DND-41 (cell line): Measurements from ENCODE around the gene APEH.

Experiments used
- ATAC-seq: fragments of 200-7000 bp; cut with Tn5 transposase; 3 replicates; pipeline ENCODE4 v1.9.1; 2021; ENCODE audit warnings: low read depth; ENCODE audit not compliant: insufficient read depth
- DNase-seq: peaks from one replicate; pipeline ENCODE4 v3.0.0-alpha.2; 2020
- H2AFZ ChIP-seq: 2 replicates; pipeline ENCODE4 v1.6.0; 2012; ENCODE audit warnings: low read depth, low read length
- H3K27ac ChIP-seq: 2 replicates; pipeline ENCODE4 v1.5.1; 2012; ENCODE audit warnings: low read length, inconsistent platforms
- H3K27me3 ChIP-seq: fragments of 200-600 bp; sonication (generic); 2 replicates; pipeline ENCODE4 v1.6.0; 2012; ENCODE audit warnings: low read length, mild to moderate bottlenecking, inconsistent platforms; ENCODE audit not compliant: insufficient read depth, poor library complexity
- H3K36me3 ChIP-seq: 2 replicates; pipeline ENCODE4 v1.5.1; 2012; ENCODE audit warnings: low read length, inconsistent platforms; ENCODE audit not compliant: insufficient read depth
- H3K4me1 ChIP-seq: 2 replicates; pipeline ENCODE4 v1.5.1; 2012; ENCODE audit warnings: mild to moderate bottlenecking, low read length; ENCODE audit not compliant: insufficient read depth
- H3K4me2 ChIP-seq: 2 replicates; pipeline ENCODE4 v1.6.0; 2012; ENCODE audit warnings: mild to moderate bottlenecking, moderate library complexity, low read length, inconsistent platforms; ENCODE audit not compliant: insufficient read depth
- H3K4me3 ChIP-seq, 2 experiments: fragments of 200-600 bp in 1 of 2; shearing (Covaris generic) in 1 of 2; 2 replicates each; pipeline ENCODE4 v1.5.1; 2012 to 2016; ENCODE audit warnings: inconsistent platforms in 2 of 2, low read length in 2 of 2, mild to moderate bottlenecking in 2 of 2, low read depth in 1 of 2, moderate library complexity in 1 of 2
- H3K79me2 ChIP-seq: 2 replicates; pipeline ENCODE4 v1.6.0; 2012; ENCODE audit warnings: low read length, inconsistent platforms; ENCODE audit not compliant: insufficient read depth
- H3K9ac ChIP-seq: 2 replicates; pipeline ENCODE4 v1.6.0; 2012; ENCODE audit warnings: low read depth, mild to moderate bottlenecking, inconsistent platforms, low read length, moderate library complexity
- H3K9me3 ChIP-seq: 2 replicates; pipeline ENCODE4 v1.5.1; 2012; ENCODE audit warnings: low read length, moderate library complexity, mild to moderate bottlenecking, inconsistent platforms; ENCODE audit not compliant: insufficient read depth, severe bottlenecking
- H4K20me1 ChIP-seq: 2 replicates; pipeline ENCODE4 v1.6.0; 2012; ENCODE audit warnings: low read length; ENCODE audit not compliant: insufficient read depth
- CTCF ChIP-seq: IDR thresholded peaks from 2 replicates; pipeline ENCODE4 v1.5.1; 2012; ENCODE audit warnings: borderline replicate concordance, low read length, moderate library complexity, mild to moderate bottlenecking; ENCODE audit not compliant: poor library complexity, severe bottlenecking; ENCODE audit errors: extremely low read depth
- EZH2 ChIP-seq: IDR thresholded peaks from 3 replicates; pipeline ENCODE4 v1.6.1; 2012; ENCODE audit warnings: borderline replicate concordance, low read depth, mild to moderate bottlenecking, moderate library complexity, low read length, inconsistent platforms; ENCODE audit not compliant: severe bottlenecking

APEH gene

GRCh38 chr3:49673715-49674496 is at the start of gene APEH:
TSS of gene APEH (plus strand) at chr3:49674351. CDS start at chr3:49674402, 51 bp downstream.
- Histone ChIP-seq H3K4me1 (peaks cover 34% of the 10 kb centered on the region), H2AFZ (peak within 1 kb of the TSS; percentile 83), H3K27ac (peak within 1 kb of the TSS; percentile 87), H3K9ac (peak within 1 kb of the TSS; percentile 92), H3K27me3 (no peaks in the 10 kb centered on the region), H3K9me3 (no peaks in the 10 kb centered on the region), H4K20me1 (peaks cover 16% of the 10 kb centered on the region; the same call in 1 of the 2 replicates), H3K36me3 (peaks cover 39% of the 10 kb centered on the region), H3K4me3 (peak within 1 kb of the TSS; percentile 72 to 97; a peak in 3 of 4 replicates), H3K79me2 (peaks cover 28% of the 10 kb centered on the region), H3K4me2 (peak within 1 kb of the TSS; percentile 99)
- ATAC-seq (peak; percentile 86), DNase-seq (peak; percentile 99)
- no peak for TF ChIP-seq EZH2
- TF ChIP-seq CTCF: no peak

DNA sequence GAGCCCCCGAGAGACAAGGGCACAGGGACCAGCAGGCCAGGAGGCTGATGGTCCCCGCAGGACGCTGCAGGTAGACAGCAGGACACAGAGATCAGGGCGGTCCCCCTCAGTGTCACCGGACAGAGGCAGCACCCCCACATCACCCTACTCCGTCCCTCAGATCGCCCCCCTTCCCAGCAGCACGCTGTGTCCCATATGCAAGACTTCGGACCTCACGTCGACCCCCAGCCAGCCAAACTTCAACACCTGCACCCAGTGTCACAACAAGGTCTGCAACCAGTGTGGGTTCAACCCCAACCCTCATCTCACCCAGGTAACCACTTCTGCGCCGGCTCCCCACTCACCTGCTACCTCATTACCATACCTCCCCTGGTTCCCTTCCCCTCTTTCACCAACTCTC is 49.1 kb upstream of the APEH start:
- no peak for TF ChIP-seq EZH2
- Histone ChIP-seq H3K4me3 (no peak overlapping the region), H4K20me1 (no peaks in the 10 kb centered on the region), H3K79me2 (no peaks in the 10 kb centered on the region), H3K9me3 (no peaks in the 10 kb centered on the region), H3K27ac (no peak overlapping the region), H2AFZ (no peak overlapping the region), H3K36me3 (no peaks in the 10 kb centered on the region), H3K4me1 (no peaks in the 10 kb centered on the region), H3K4me2 (no peak overlapping the region), H3K9ac (no peak overlapping the region), H3K27me3 (no peaks in the 10 kb centered on the region)
- no peak for ATAC-seq
- DNase-seq: no peak

- Histone ChIP-seq H2AFZ (no peak overlapping the region), H3K36me3 (no peaks in the 10 kb centered on the region)
- TF ChIP-seq EZH2: no peak
- TF ChIP-seq CTCF: no peak
Observed at GRCh38 chr3:49626101-49626581, 48.0 kb upstream of the APEH start.

DNA sequence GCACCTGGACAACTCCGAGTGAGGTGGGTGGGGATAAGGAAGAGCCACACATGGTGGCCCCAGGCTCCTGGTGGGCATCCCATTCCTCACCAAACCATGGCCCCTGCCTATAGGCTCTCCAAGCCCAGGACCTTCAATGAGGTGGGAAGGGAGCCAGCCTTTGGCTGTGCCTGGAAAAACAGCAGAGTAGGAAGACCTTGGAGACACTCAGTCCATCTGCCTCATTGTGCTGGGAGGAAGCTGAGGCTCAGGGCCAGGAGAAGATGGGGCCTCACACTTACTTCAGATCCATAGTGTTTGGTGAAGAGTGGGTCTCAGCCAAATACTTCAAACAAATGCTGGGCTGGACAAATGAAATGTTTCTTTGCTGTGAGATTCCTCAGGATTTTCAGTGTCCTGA is 47.4 kb upstream of the APEH start:
- H3K79me2 ChIP-seq: no peaks in the 10 kb centered on the region

More at GRCh38 chr3:49626101-49626581, 48.0 kb upstream of the APEH start:
- ATAC-seq: no peak
- Histone ChIP-seq H3K9ac (no peak overlapping the region), H3K4me1 (no peaks in the 10 kb centered on the region), H4K20me1 (no peaks in the 10 kb centered on the region), H3K79me2 (no peaks in the 10 kb centered on the region), H3K27me3 (no peaks in the 10 kb centered on the region), H3K4me2 (no peak overlapping the region), H3K27ac (no peak overlapping the region), H3K9me3 (no peaks in the 10 kb centered on the region), H3K4me3 (no peak overlapping the region)
- no peak for DNase-seq

More for the DNA sequence above, 47.4 kb upstream of the APEH start:
- no peak overlapping the region for H3K4me3 ChIP-seq
- H4K20me1 ChIP-seq: no peaks in the 10 kb centered on the region
- no peak for ATAC-seq
- H3K27ac ChIP-seq: no peak overlapping the region
- H3K27me3 ChIP-seq: no peaks in the 10 kb centered on the region
- no peak for DNase-seq
- H3K4me1 ChIP-seq: no peaks in the 10 kb centered on the region
- H3K36me3 ChIP-seq: no peaks in the 10 kb centered on the region
- H3K9me3 ChIP-seq: no peaks in the 10 kb centered on the region
- H3K4me2 ChIP-seq: no peak overlapping the region
- H3K9ac ChIP-seq: no peak overlapping the region
- no peak overlapping the region for H2AFZ ChIP-seq
- TF ChIP-seq CTCF (no peak), EZH2 (no peak)
